ENCODE measurements around the gene HNF4A. TPM values are rescaled to one million over a fixed set of nuclear protein-coding genes. Genes with fewer than 3 reads are reported as not detected.

The HNF4A gene
- total and polyA plus RNA-seq, 2 of the 13 experiments (the other 11 are each of a cell fraction or from before 2014, with no cell fraction given): 80.9 to 169 TPM

DNA sequence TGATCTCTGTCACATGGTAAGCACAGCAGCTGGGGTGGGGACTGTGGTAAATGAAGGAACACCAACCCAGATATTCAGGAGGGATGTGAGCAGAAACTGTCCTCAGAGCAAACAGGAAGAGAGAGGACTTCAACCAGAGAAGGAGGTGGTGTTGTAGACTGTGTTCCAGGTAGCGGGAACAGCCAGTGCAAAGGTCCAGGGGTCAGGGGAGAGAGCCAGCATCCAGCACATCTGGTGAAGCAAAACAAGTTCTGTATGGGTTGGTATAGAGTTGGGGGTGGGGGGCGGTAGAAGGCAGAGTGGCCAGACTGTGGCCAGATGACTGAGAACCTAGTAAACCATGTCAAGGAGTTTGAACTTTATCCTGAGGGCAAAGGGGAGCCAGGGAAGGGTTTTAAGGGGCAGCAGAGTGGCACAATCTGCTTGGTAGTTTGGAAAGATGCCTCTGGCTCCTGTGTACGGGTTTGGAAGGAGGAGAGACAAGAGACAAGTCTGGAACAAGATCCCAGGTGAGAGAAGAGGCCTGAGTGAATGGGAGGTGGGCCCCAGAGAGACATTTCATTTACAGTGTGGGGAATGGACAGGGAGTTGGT is 92.4 kb downstream of the HNF4A start (continued):
- TF ChIP-seq, protein P1, sequence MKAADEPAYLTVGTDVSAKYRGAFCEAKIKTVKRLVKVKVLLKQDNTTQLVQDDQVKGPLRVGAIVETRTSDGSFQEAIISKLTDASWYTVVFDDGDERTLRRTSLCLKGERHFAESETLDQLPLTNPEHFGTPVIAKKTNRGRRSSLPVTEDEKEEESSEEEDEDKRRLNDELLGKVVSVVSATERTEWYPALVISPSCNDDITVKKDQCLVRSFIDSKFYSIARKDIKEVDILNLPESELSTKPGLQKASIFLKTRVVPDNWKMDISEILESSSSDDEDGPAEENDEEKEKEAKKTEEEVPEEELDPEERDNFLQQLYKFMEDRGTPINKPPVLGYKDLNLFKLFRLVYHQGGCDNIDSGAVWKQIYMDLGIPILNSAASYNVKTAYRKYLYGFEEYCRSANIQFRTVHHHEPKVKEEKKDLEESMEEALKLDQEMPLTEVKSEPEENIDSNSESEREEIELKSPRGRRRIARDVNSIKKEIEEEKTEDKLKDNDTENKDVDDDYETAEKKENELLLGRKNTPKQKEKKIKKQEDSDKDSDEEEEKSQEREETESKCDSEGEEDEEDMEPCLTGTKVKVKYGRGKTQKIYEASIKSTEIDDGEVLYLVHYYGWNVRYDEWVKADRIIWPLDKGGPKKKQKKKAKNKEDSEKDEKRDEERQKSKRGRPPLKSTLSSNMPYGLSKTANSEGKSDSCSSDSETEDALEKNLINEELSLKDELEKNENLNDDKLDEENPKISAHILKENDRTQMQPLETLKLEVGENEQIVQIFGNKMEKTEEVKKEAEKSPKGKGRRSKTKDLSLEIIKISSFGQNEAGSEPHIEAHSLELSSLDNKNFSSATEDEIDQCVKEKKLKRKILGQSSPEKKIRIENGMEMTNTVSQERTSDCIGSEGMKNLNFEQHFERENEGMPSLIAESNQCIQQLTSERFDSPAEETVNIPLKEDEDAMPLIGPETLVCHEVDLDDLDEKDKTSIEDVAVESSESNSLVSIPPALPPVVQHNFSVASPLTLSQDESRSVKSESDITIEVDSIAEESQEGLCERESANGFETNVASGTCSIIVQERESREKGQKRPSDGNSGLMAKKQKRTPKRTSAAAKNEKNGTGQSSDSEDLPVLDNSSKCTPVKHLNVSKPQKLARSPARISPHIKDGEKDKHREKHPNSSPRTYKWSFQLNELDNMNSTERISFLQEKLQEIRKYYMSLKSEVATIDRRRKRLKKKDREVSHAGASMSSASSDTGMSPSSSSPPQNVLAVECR (CRISPR knock-in tag; IDR thresholded peaks at IDR 0.05; ENCODE audit: borderline replicate concordance): 0 out of 2 replicates have a peak, but pooled peaks have one; percentile 20
- TF ChIP-seq ZNF326 (CRISPR knock-in tag; IDR thresholded peaks at IDR 0.05; ENCODE audit: borderline replicate concordance) (no peak), ZSCAN29 (CRISPR knock-in tag; conservative IDR thresholded peaks at IDR 0.05) (no peak), SSRP1 (CRISPR knock-in tag; IDR thresholded peaks at IDR 0.05) (no peak), TBP (CRISPR knock-in tag; IDR thresholded peaks at IDR 0.05) (no peak), HOXA5 (CRISPR knock-in tag; IDR thresholded peaks at IDR 0.05) (no peak), REPIN1 (CRISPR knock-in tag; IDR thresholded peaks at IDR 0.05; ENCODE audit: borderline replicate concordance, low read depth) (peak; percentile 58; the same call in 1 of the 2 replicates)
- TF ChIP-seq, protein P2, sequence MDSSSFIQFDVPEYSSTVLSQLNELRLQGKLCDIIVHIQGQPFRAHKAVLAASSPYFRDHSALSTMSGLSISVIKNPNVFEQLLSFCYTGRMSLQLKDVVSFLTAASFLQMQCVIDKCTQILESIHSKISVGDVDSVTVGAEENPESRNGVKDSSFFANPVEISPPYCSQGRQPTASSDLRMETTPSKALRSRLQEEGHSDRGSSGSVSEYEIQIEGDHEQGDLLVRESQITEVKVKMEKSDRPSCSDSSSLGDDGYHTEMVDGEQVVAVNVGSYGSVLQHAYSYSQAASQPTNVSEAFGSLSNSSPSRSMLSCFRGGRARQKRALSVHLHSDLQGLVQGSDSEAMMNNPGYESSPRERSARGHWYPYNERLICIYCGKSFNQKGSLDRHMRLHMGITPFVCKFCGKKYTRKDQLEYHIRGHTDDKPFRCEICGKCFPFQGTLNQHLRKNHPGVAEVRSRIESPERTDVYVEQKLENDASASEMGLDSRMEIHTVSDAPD (CRISPR knock-in tag; IDR thresholded peaks at IDR 0.05): peak; percentile 72; the same call in 1 of the 2 replicates
- TF ChIP-seq, protein P3, sequence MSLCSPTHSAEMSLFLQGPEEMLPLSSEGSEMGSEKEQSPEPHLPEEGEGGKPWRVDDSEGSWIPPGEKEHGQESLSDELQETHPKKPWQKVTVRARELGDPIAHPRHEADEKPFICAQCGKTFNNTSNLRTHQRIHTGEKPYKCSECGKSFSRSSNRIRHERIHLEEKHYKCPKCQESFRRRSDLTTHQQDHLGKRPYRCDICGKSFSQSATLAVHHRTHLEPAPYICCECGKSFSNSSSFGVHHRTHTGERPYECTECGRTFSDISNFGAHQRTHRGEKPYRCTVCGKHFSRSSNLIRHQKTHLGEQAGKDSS (CRISPR knock-in tag; IDR thresholded peaks at IDR 0.05; ENCODE audit: borderline replicate concordance, low read depth): no peak
- TF ChIP-seq, protein P4, sequence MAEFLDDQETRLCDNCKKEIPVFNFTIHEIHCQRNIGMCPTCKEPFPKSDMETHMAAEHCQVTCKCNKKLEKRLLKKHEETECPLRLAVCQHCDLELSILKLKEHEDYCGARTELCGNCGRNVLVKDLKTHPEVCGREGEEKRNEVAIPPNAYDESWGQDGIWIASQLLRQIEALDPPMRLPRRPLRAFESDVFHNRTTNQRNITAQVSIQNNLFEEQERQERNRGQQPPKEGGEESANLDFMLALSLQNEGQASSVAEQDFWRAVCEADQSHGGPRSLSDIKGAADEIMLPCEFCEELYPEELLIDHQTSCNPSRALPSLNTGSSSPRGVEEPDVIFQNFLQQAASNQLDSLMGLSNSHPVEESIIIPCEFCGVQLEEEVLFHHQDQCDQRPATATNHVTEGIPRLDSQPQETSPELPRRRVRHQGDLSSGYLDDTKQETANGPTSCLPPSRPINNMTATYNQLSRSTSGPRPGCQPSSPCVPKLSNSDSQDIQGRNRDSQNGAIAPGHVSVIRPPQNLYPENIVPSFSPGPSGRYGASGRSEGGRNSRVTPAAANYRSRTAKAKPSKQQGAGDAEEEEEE (CRISPR knock-in tag; IDR thresholded peaks at IDR 0.05; ENCODE audit: borderline replicate concordance): 0 out of 2 replicates have a peak, but pooled peaks have one; percentile 45
- TF ChIP-seq, protein P5, sequence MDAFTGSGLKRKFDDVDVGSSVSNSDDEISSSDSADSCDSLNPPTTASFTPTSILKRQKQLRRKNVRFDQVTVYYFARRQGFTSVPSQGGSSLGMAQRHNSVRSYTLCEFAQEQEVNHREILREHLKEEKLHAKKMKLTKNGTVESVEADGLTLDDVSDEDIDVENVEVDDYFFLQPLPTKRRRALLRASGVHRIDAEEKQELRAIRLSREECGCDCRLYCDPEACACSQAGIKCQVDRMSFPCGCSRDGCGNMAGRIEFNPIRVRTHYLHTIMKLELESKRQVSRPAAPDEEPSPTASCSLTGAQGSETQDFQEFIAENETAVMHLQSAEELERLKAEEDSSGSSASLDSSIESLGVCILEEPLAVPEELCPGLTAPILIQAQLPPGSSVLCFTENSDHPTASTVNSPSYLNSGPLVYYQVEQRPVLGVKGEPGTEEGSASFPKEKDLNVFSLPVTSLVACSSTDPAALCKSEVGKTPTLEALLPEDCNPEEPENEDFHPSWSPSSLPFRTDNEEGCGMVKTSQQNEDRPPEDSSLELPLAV (CRISPR knock-in tag; conservative IDR thresholded peaks at IDR 0.05; ENCODE audit: low read depth): peak; percentile 26; the same call in 1 of the 2 replicates
- TF ChIP-seq, protein P6, sequence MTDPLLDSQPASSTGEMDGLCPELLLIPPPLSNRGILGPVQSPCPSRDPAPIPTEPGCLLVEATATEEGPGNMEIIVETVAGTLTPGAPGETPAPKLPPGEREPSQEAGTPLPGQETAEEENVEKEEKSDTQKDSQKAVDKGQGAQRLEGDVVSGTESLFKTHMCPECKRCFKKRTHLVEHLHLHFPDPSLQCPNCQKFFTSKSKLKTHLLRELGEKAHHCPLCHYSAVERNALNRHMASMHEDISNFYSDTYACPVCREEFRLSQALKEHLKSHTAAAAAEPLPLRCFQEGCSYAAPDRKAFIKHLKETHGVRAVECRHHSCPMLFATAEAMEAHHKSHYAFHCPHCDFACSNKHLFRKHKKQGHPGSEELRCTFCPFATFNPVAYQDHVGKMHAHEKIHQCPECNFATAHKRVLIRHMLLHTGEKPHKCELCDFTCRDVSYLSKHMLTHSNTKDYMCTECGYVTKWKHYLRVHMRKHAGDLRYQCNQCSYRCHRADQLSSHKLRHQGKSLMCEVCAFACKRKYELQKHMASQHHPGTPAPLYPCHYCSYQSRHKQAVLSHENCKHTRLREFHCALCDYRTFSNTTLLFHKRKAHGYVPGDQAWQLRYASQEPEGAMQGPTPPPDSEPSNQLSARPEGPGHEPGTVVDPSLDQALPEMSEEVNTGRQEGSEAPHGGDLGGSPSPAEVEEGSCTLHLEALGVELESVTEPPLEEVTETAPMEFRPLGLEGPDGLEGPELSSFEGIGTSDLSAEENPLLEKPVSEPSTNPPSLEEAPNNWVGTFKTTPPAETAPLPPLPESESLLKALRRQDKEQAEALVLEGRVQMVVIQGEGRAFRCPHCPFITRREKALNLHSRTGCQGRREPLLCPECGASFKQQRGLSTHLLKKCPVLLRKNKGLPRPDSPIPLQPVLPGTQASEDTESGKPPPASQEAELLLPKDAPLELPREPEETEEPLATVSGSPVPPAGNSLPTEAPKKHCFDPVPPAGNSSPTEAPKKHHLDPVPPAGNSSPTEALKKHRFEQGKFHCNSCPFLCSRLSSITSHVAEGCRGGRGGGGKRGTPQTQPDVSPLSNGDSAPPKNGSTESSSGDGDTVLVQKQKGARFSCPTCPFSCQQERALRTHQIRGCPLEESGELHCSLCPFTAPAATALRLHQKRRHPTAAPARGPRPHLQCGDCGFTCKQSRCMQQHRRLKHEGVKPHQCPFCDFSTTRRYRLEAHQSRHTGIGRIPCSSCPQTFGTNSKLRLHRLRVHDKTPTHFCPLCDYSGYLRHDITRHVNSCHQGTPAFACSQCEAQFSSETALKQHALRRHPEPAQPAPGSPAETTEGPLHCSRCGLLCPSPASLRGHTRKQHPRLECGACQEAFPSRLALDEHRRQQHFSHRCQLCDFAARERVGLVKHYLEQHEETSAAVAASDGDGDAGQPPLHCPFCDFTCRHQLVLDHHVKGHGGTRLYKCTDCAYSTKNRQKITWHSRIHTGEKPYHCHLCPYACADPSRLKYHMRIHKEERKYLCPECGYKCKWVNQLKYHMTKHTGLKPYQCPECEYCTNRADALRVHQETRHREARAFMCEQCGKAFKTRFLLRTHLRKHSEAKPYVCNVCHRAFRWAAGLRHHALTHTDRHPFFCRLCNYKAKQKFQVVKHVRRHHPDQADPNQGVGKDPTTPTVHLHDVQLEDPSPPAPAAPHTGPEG (CRISPR knock-in tag; IDR thresholded peaks at IDR 0.05): no peak
